ENCODE measurements around the gene BRWD1. TPM values are rescaled to one million over a fixed set of nuclear protein-coding genes. Genes with fewer than 3 reads are reported as not detected.

BRWD1 gene
- total RNA-seq, 2 experiments from 2014 or later: 53.2 to 61.7 TPM

- Histone ChIP-seq H4K20me1 (ENCODE audit: insufficient read depth, low read length) (no peaks in the 10 kb centered on the region), H3K9me2 (ENCODE audit: insufficient read depth, low read length) (no peaks in the 10 kb centered on the region), H3K4me1 (ENCODE audit: insufficient read depth, low read length, poor library complexity, severe bottlenecking) (no peaks in the 10 kb centered on the region), H3K9me3 (ENCODE audit: low read length) (no peaks in the 10 kb centered on the region), H3K79me2 (ENCODE audit: insufficient read depth, low read depth, low read length) (no peaks in the 10 kb centered on the region), H2AFZ (ENCODE audit: low read length) (no peak overlapping the region), H3K27ac (ENCODE audit: low read depth, low read length, poor library complexity, severe bottlenecking) (no peak overlapping the region), H3K4me2 (ENCODE audit: low read length) (no peak overlapping the region), H3K36me3 (ENCODE audit: insufficient read depth, low read length) (no peaks in the 10 kb centered on the region), H3K4me3 (ENCODE audit: low read depth, low read length, poor library complexity, severe bottlenecking) (no peak overlapping the region)
- no TSS peak for BruUV-seq (replicated peaks)
- ChIA-PET POLR2A (no interaction called here), CTCF (ENCODE audit: unreplicated experiment) (no interaction called here)
- TF ChIP-seq EZH2phosphoT487 (IDR thresholded peaks at IDR 0.05; ENCODE audit: borderline replicate concordance, low read depth, low read length): no peak
- TF ChIP-seq CTCF (conservative IDR thresholded peaks at IDR 0.05; ENCODE audit: low read length): no peak
- intact Hi-C loops (cut with micrococcal nuclease; ENCODE audit: unreplicated experiment): no loop called here
- no peak for DNase-seq (ENCODE audit: low spot score)
Measured at GRCh38 chr21:39156024-39156423, 157.4 kb downstream of the BRWD1 start.

- Histone ChIP-seq H4K20me1 (ENCODE audit: insufficient read depth, low read length) (no peaks in the 10 kb centered on the region), H3K4me1 (ENCODE audit: insufficient read depth, low read length, poor library complexity, severe bottlenecking) (no peaks in the 10 kb centered on the region), H3K79me2 (ENCODE audit: insufficient read depth, low read depth, low read length) (no peaks in the 10 kb centered on the region), H3K9me3 (ENCODE audit: low read length) (no peaks in the 10 kb centered on the region), H3K4me3 (ENCODE audit: low read depth, low read length, poor library complexity, severe bottlenecking) (no peak overlapping the region), H3K4me2 (ENCODE audit: low read length) (no peak overlapping the region), H3K36me3 (ENCODE audit: insufficient read depth, low read length) (no peaks in the 10 kb centered on the region), H2AFZ (ENCODE audit: low read length) (no peak overlapping the region), H3K9me2 (ENCODE audit: insufficient read depth, low read length) (no peaks in the 10 kb centered on the region), H3K27ac (ENCODE audit: low read depth, low read length, poor library complexity, severe bottlenecking) (no peak overlapping the region)
- DNase-seq (ENCODE audit: low spot score): no peak
- CTCF ChIA-PET (ENCODE audit: unreplicated experiment): no interaction called here
- intact Hi-C loops (cut with micrococcal nuclease; ENCODE audit: unreplicated experiment): no loop called here
- TF ChIP-seq EZH2phosphoT487 (IDR thresholded peaks at IDR 0.05; ENCODE audit: borderline replicate concordance, low read depth, low read length): no peak
- POLR2A ChIA-PET: no interaction called here
- BruUV-seq (replicated peaks): no TSS peak
Measured at GRCh38 chr21:39155578-39155977, 157.9 kb downstream of the BRWD1 start.

- no peak overlapping the region for H3K4me2 ChIP-seq (ENCODE audit: low read length)
- no peak overlapping the region for H2AFZ ChIP-seq (ENCODE audit: low read length)
- no peaks in the 10 kb centered on the region for H3K9me3 ChIP-seq (ENCODE audit: low read length)
- no peaks in the 10 kb centered on the region for H3K9me2 ChIP-seq (ENCODE audit: insufficient read depth, low read length)
- no peak overlapping the region for H3K27ac ChIP-seq (ENCODE audit: low read depth, low read length, poor library complexity, severe bottlenecking)
- no peaks in the 10 kb centered on the region for H4K20me1 ChIP-seq (ENCODE audit: insufficient read depth, low read length)
- POLR2A ChIA-PET: interaction anchor here (0.9 kb wide), 1 partner anchor 13 kb away, joined by 3 read pairs; no protein-coding TSS in a partner anchor
- H3K36me3 ChIP-seq (ENCODE audit: insufficient read depth, low read length): no peaks in the 10 kb centered on the region
- BruUV-seq (replicated peaks): no TSS peak
- DNase-seq (ENCODE audit: low spot score): no peak
- no peaks in the 10 kb centered on the region for H3K4me1 ChIP-seq (ENCODE audit: insufficient read depth, low read length, poor library complexity, severe bottlenecking)
- no peaks in the 10 kb centered on the region for H3K79me2 ChIP-seq (ENCODE audit: insufficient read depth, low read depth, low read length)
- CTCF ChIA-PET (ENCODE audit: unreplicated experiment): no interaction called here
- TF ChIP-seq EZH2phosphoT487 (IDR thresholded peaks at IDR 0.05; ENCODE audit: borderline replicate concordance, low read depth, low read length) (no peak), CTCF (conservative IDR thresholded peaks at IDR 0.05; ENCODE audit: low read length) (no peak)
- intact Hi-C loops (cut with micrococcal nuclease; ENCODE audit: unreplicated experiment): no loop called here
- H3K4me3 ChIP-seq (ENCODE audit: low read depth, low read length, poor library complexity, severe bottlenecking): no peak overlapping the region
Measured at GRCh38 chr21:39153842-39154241, 159.6 kb downstream of the BRWD1 start.
